Tibial nerve (tissue), 3 donors: ENCODE results near the gene AAK1.

Experiments used
- CTCF ChIP-seq, 5 experiments: fragments of 200-600 bp in 3 of 5; fragments of 450-650 bp in 2 of 5; sonication (generic) in 3 of 5; IDR thresholded peaks; one replicate each; pipeline ENCODE4 v1.5.1; 2016 to 2019; ENCODE audit warnings: antibody characterized with exemption in 5 of 5, mild to moderate bottlenecking in 3 of 5, moderate library complexity in 2 of 5
- POLR2A ChIP-seq, 2 donors: fragments of 450-650 bp; IDR thresholded peaks; one replicate each; pipeline ENCODE4 v1.6.1; 2017; ENCODE audit warnings: antibody characterized with exemption in 2 of 2, mild to moderate bottlenecking in 2 of 2, moderate library complexity in 2 of 2

DNA sequence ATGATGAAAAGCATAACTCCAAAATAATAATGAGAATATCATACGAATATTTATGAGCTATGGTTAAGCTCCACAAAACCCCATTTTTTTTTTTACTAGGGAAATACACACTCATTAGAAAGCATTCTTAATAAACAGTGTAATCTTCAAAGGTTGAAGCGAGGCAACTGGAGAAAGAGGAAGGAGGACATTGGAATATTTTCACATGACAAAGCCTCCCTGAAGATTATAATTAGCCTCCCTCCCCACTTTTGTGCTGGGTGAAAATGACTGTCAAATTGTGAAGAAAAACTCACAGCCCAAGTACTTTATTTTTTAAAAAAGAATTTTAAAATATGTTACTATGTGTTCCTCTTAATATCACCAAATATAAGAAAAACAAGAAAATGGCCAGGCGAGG is 142.2 kb downstream of the AAK1 start:
- TF ChIP-seq CTCF (IDR thresholded peaks at IDR 0.05) (no peak), POLR2A (IDR thresholded peaks at IDR 0.05) (no peak)
